ENCODE data around the gene HELLS.
"Not testable (repeated sequence)": the region's sequence is repeated elsewhere in the genome, so short reads cannot be mapped to it uniquely, and the experiment has no call there.

Gene HELLS

GRCh38 chr10:94630017-94630688, 84.6 kb downstream of the HELLS start:
- TF ChIP-seq CTCF (conservative IDR thresholded peaks at IDR 0.05; ENCODE audit: low read length): peak; percentile 66
- H3K4me3 ChIP-seq (ENCODE audit: low read length): no peak overlapping the region
- DNase-seq (ENCODE audit: low read depth): peak; percentile 26

GRCh38 chr10:94631077-94631875, 85.7 kb downstream of the HELLS start:
- DNase-seq (ENCODE audit: low read depth): no peak
- no peak for TF ChIP-seq CTCF (conservative IDR thresholded peaks at IDR 0.05; ENCODE audit: low read length)
- no peak overlapping the region for H3K4me3 ChIP-seq (ENCODE audit: low read length)

- no peak for TF ChIP-seq CTCF (conservative IDR thresholded peaks at IDR 0.05; ENCODE audit: low read length)
- H3K4me3 ChIP-seq (ENCODE audit: low read length): no peak overlapping the region
- no peak for DNase-seq (ENCODE audit: low read depth)
These were observed 87.4 kb downstream of the HELLS start for GRCh38 chr10:94632954-94633353.

GRCh38 chr10:94638097-94638496, 92.5 kb downstream of the HELLS start:
- H3K4me3 ChIP-seq (ENCODE audit: low read length); DNase-seq (ENCODE audit: low read depth): not testable (repeated sequence)

GRCh38 chr10:94639902-94640301, 94.3 kb downstream of the HELLS start:
- no peak overlapping the region for H3K4me3 ChIP-seq (ENCODE audit: low read length)
- no peak for TF ChIP-seq CTCF (conservative IDR thresholded peaks at IDR 0.05; ENCODE audit: low read length)
- no peak for DNase-seq (ENCODE audit: low read depth)

- TF ChIP-seq CTCF (conservative IDR thresholded peaks at IDR 0.05; ENCODE audit: low read length): no peak
- no peak for DNase-seq (ENCODE audit: low read depth)
- H3K4me3 ChIP-seq (ENCODE audit: low read length): no peak overlapping the region
These were observed 95.0 kb downstream of the HELLS start for GRCh38 chr10:94640562-94640961.

- no peak overlapping the region for H3K4me3 ChIP-seq (ENCODE audit: low read length)
- DNase-seq (ENCODE audit: low read depth): no peak
- no peak for TF ChIP-seq CTCF (conservative IDR thresholded peaks at IDR 0.05; ENCODE audit: low read length)
These were observed 95.9 kb downstream of the HELLS start for GRCh38 chr10:94641480-94641879.

All from AG10803 (cell line).